Lower leg skin (tissue), 3 donors: ENCODE results near the gene IFT172.

Source experiments
- CTCF ChIP-seq, 3 donors: fragments of 450-650 bp; IDR thresholded peaks; one replicate each; pipeline ENCODE4 v1.5.1; 2016; ENCODE audit warnings: antibody characterized with exemption in 3 of 3, mild to moderate bottlenecking in 3 of 3, moderate library complexity in 2 of 3
- POLR2A ChIP-seq, 2 donors: fragments of 450-650 bp; IDR thresholded peaks; one replicate each; pipeline ENCODE4 v1.6.1; 2016 to 2017; ENCODE audit warnings: antibody characterized with exemption in 2 of 2, mild to moderate bottlenecking in 1 of 2, moderate library complexity in 1 of 2

DNA sequence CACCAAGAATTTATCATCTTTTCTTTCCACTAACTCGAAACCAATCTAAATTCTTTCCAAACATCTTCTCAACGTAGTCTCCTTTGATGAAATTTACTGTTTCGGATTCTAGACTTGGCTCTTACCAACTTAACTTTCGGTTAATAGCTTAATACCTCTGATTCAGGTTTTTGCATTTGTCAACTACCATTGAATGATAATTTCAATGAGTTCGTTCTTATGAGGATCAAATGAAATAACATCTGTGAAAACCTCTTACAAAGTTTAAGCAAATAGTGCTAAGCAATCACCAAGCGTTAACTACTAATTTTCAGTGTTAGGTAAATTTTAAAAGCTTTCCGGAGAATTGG lies 61.7 kb downstream of the IFT172 start:
- no peak for TF ChIP-seq CTCF (IDR thresholded peaks at IDR 0.05)
- no peak for TF ChIP-seq POLR2A (IDR thresholded peaks at IDR 0.05)
